Astrocyte of the cerebellum (primary cell): Measurements from ENCODE around the gene DHRS12.

ENCODE experiments used
- DNase-seq: peaks from one replicate; pipeline ENCODE4 v3.0.0-alpha.2; 2011; ENCODE audit warnings: low read depth
- H3K4me3 ChIP-seq: 2 replicates; pipeline ENCODE4 v1.5.1; 2011; ENCODE audit warnings: mild to moderate bottlenecking, low read depth, low read length, moderate library complexity
- in situ Hi-C: cut with HindIII; loops from 2 replicates; pipeline ENCODE4 v1.10.0; 2017; ENCODE audit warnings: low sequenced_read_pairs
- TF ChIP-seq, protein P1 (sequence below): IDR thresholded peaks from 2 replicates; pipeline ENCODE4 v1.5.1; 2012; ENCODE audit warnings: low read length, low read depth, moderate library complexity, mild to moderate bottlenecking; ENCODE audit errors: missing control alignments

DHRS12 gene

DNA sequence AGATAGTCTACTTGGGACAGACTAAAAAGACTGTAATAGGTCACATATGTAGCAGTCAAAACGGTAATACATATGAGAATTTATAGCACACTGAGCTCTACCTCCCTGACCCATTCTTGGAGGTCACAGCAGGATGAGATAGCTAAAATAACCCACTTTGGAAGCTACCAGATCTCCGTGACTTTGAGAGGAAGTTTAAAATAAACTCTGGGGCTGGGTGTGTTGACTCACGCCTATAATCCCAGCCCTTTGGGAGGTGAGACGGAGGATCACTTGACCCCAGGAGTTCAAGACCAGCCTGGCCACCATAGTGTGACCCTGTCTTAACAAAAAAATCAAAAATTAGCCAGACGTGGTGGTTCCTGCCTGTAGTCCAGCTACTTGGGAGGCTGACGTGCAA is 45.3 kb downstream of the DHRS12 start:
- H3K4me3 ChIP-seq, result no peak overlapping the region
- no peak for DNase-seq
- in situ Hi-C loops, result no loop called here
- TF ChIP-seq, protein P1, sequence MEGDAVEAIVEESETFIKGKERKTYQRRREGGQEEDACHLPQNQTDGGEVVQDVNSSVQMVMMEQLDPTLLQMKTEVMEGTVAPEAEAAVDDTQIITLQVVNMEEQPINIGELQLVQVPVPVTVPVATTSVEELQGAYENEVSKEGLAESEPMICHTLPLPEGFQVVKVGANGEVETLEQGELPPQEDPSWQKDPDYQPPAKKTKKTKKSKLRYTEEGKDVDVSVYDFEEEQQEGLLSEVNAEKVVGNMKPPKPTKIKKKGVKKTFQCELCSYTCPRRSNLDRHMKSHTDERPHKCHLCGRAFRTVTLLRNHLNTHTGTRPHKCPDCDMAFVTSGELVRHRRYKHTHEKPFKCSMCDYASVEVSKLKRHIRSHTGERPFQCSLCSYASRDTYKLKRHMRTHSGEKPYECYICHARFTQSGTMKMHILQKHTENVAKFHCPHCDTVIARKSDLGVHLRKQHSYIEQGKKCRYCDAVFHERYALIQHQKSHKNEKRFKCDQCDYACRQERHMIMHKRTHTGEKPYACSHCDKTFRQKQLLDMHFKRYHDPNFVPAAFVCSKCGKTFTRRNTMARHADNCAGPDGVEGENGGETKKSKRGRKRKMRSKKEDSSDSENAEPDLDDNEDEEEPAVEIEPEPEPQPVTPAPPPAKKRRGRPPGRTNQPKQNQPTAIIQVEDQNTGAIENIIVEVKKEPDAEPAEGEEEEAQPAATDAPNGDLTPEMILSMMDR, result no peak

DNA sequence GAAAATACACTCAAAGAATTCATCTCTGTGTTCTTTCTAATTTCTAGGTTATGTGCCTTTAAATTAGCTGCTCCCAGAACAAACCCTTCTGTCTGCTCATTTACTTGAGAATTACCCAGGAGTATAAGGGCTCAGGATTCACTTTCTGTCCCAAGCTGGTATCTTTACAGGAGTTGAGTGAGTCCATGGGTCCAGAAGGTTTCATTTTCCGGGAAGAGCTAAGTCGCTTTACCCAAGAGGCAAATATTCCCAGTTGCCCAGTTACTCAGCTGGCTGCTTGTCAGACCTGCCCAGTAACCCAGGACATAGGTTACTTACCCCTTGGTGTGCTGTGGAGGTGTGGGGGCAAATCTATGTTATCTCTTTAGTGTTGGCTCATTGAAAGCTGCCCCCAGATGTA is 47.3 kb downstream of the DHRS12 start:
- no peak for DNase-seq
- TF ChIP-seq, protein P1, result no peak
- in situ Hi-C loops, result no loop called here
- H3K4me3 ChIP-seq, result no peak overlapping the region

DNA sequence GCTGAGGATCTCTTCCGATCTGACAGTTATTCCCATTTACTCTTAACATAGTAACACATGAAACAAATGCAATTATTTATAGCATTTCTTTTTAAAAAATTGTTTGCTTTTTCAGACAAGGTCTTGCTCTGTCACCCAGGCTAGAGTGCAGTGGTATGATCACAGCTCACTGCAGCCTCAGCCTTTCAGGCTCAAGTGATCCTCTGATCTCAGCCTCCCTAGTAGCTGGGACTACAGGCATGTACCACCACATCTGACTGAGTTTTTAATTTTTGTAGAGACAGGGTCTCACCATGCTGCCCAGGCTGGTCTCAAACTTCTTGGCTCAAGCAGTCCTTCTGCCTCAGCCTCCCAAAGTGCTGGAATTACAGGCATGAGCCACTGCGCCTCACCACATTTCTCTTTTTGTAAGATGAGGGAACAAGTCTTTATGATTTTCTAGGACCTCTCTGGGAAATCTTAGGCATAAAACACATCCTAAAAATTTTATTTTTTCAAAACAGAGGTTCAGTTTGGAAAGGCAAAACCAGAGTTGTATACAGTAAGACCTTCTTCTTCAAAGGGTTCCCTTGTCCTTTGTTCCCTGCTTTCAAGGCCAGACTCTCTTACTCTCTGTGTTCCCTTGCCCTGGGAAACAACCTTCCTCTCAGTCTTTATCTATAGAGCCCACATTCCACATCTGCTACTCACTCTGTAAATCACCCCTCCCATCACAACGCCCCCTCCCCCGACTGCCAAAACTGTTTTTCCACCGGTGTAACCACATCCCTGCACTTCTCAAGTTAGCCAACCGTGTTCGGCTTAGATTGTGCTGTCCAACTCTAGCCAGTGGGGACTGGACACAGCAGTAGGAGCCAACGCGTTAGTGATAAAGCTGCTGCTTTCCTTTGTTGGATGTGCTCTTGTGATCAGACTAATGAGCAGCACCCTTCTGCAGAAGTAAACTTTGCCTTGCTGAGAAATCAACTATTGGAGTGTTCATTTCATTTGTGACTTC is 56.2 kb downstream of the DHRS12 start:
- no peak for DNase-seq
- H3K4me3 ChIP-seq, result no peak overlapping the region
- in situ Hi-C loops, result loop anchor here (25.0 kb wide), 1 partner anchor 285 kb away; the partner anchor contains the start of gene INTS6
- TF ChIP-seq, protein P1, result no peak

DNA sequence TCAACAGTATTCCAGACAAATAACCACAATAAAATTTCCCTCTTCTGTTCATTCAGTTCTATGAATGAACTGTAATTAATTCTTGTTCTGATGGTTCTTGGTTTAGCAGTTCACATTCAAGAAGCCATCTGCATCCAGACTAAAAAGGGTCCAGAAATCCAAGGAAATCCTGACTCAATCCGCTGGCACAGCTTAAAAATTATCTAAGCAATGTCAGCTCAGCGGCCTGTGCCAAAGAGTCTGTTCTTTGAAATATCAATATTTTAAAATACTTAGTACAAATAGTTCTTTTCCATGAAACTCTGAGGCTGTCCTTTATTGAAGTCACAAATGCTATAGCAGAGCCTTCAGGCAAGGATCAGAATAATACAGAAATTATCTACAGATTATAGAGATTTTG is 57.2 kb downstream of the DHRS12 start:
- no peak for DNase-seq
- TF ChIP-seq, protein P1, result no peak
- in situ Hi-C loops, result loop anchor here (25.0 kb wide), 1 partner anchor 285 kb away; the partner anchor contains the start of gene INTS6
- no peak overlapping the region for H3K4me3 ChIP-seq

DNA sequence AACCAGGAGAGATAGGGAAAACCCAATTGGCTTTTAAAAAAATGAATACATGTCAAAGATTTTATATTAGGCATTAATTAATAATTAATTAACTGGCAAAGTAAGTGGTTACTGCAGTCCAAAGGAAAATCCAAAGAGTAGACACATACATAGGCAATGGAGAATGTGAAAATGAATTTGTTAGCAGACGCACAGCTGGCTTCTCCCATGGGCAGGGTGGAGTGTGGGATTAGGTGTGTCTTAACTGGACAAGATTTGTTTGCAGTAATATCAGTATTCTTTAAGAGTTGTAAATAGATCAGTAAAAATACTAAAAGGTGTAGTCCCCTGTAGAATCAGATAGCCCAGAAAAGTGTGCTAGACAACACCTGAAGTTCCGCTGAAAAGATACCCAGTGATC is 58.7 kb downstream of the DHRS12 start:
- in situ Hi-C loops, result loop anchor here (25.0 kb wide), 1 partner anchor 283 kb away; the partner anchor contains the start of gene INTS6
- no peak for DNase-seq
- no peak overlapping the region for H3K4me3 ChIP-seq
- TF ChIP-seq, protein P1, result no peak

DNA sequence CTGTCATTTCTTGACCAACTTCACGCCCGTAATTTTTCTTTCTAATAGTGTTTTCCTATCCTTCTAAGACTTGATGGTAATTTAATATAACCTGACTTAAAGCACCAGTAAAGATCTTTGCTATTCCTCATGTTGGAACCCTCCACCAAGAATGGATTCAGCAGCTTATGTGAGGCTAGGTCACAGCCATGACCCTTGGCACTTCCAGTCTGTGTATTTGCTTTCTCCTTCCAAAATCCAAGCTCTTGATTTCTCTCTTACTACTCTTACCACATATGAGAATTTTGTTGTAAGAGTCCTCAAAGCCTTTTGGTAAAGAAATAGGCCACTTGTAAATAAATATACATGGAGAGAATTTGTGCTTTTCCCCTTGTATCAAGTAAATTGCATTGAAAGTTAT is 61.4 kb downstream of the DHRS12 start:
- H3K4me3 ChIP-seq, result no peak overlapping the region
- no peak for DNase-seq
- TF ChIP-seq, protein P1, result no peak
- in situ Hi-C loops, result loop anchor here (25.0 kb wide), 1 partner anchor 280 kb away; the partner anchor contains the start of gene INTS6
